ENCODE results near the gene SYNM. TPM values are rescaled to one million over a fixed set of nuclear protein-coding genes. Genes with fewer than 3 reads are reported as not detected.

The SYNM gene
- total and polyA plus RNA-seq, 7 donors: 0.69 to 1,357 (median 731) TPM

DNA sequence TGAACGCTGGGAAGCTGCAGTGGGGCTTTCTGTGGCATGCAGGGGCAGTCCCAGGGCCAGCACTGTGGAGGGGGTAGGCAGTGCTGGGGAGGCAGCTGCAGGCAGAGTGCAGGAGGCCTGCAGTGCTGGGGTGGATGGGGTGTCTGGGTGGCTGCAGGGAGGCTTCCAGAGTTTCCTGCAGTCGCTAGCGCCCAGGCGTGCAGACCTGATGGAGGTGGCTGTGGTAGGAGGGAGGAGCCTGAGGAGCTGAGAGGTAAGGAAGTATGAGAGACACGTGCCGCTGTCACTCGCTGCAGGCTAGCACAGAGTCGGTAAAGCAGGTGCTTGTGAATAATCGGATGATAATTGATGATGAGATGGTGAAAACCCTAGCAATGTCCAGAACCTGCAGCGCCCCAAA is 16.3 kb downstream of the SYNM start:
- H3K27me3 ChIP-seq: no peaks in the 10 kb centered on the region
- H3K9me3 ChIP-seq: no peaks in the 10 kb centered on the region
- peaks cover 9 to 46% (median 16%) of the 10 kb centered on the region in 4 donors for H3K36me3 ChIP-seq
- intact Hi-C loops (cut with DNase I): loop anchor here (5.0 kb wide), 1 partner anchor 91 kb away; no protein-coding TSS in a partner anchor
- peak; percentile 70 for DNase-seq
- H3K27ac ChIP-seq: peak overlapping the region; percentile 90 to 100 (median 96)
- TF ChIP-seq POLR2AphosphoS5 (IDR thresholded peaks at IDR 0.05) (peak in 2 of 4 donors; percentile 49 to 50), POLR2A (IDR thresholded peaks at IDR 0.05) (no peak)
- peaks cover 0 to 100% (median 99%) of the 10 kb centered on the region in 4 donors for H3K4me1 ChIP-seq
- WGBS, 2 donors: 85 to 94% methylated on average over 10 of the region's 10 CpGs
- H3K4me3 ChIP-seq: no peak overlapping the region

DNA sequence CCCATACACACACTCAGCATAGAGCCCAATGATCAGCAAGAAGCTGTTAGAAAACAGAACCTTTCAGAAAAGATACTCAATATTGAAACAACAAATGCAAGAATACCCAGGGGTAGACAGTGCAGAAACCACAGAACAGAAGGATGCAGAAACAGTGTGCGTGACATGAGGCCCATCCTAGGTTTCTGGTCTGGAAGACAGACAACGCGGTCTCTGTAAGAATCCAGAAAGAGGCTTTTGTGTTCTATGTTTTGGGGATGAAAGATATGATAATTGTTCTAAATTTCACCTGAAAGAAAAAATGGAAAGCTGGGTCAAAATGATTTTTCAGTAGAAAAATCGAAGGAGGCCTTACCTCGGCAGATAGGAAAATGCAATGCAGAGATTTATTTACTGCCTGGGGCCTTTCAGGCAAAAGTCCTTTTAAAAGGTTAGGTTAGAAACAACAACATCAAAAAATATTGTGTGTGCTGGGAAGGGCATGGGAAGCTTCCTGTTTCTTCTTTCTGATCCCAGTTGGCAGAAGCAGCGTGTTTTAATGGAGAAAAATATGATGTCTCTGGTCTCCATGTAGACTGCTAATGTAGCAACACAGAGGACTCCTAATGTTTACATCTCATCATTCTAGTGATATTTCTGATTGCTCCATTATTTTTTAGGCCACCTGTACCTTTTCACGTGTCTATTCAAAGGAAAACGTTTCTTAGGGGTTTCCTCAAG is 17.0 kb downstream of the SYNM start:
- no peak for DNase-seq
- Histone ChIP-seq H3K36me3 (peaks cover 9 to 46% (median 17%) of the 10 kb centered on the region in 4 donors), H3K4me1 (peaks cover 0 to 100% (median 99%) of the 10 kb centered on the region in 4 donors), H3K27me3 (no peaks in the 10 kb centered on the region), H3K9me3 (no peaks in the 10 kb centered on the region), H3K27ac (peak overlapping the region; percentile 90 to 100 (median 96)), H3K4me3 (no peak overlapping the region)
- intact Hi-C loops (cut with DNase I): loop anchor here (5.0 kb wide), 1 partner anchor 90 kb away; no protein-coding TSS in a partner anchor
- 83 to 87% methylated on average over 8 of the region's 8 CpGs for WGBS, 2 donors
- TF ChIP-seq EP300 (IDR thresholded peaks at IDR 0.05) (no peak), POLR2A (IDR thresholded peaks at IDR 0.05) (no peak), POLR2AphosphoS5 (IDR thresholded peaks at IDR 0.05) (peak in 3 of 4 donors; percentile 17 to 32 (median 26))
- TF ChIP-seq, protein P1, sequence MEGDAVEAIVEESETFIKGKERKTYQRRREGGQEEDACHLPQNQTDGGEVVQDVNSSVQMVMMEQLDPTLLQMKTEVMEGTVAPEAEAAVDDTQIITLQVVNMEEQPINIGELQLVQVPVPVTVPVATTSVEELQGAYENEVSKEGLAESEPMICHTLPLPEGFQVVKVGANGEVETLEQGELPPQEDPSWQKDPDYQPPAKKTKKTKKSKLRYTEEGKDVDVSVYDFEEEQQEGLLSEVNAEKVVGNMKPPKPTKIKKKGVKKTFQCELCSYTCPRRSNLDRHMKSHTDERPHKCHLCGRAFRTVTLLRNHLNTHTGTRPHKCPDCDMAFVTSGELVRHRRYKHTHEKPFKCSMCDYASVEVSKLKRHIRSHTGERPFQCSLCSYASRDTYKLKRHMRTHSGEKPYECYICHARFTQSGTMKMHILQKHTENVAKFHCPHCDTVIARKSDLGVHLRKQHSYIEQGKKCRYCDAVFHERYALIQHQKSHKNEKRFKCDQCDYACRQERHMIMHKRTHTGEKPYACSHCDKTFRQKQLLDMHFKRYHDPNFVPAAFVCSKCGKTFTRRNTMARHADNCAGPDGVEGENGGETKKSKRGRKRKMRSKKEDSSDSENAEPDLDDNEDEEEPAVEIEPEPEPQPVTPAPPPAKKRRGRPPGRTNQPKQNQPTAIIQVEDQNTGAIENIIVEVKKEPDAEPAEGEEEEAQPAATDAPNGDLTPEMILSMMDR (IDR thresholded peaks at IDR 0.05): no peak

DNA sequence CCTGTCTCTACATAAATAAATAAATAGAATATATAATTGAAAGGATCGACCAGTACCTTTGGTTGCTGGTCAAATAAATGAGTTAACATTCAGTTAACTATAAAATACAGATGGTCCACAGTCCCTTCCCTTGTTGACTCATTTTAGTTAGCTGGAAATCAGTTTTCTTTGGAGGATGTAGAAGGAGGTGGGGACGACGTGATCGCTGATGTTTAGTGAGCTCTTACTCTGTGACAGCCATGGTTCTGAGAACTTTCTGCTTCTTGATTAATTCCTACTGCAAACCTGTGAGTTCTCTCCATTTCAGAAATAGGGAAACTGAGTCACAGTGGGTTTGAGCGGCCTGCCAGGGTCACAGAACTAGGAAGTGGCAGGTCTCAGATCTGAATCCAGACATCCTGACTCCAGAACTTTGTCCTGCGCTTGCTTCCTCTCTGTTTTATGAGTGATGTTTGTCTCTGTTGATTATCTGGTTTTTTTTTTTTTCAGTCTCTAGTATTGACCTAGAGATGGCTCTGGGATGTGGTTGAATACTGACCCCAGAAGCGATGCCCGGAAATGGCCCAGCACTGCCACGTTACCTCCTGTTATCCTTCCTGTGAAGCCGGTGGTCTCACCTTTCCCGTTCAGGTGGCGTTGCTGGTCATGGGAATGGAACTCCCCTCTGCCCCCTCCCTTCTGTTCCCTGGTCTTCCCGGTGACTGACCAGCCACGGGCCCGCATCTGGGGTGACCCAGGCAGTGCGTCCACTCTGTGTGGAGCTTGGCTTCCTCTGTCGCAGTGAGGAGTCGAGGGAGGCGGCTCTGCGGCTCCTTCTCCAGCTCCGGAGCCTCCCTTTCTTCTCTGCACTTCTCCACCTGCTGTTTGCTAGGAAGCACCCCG is 18.2 kb downstream of the SYNM start:
- TF ChIP-seq POLR2AphosphoS5 (IDR thresholded peaks at IDR 0.05) (peak in 2 of 4 donors; percentile 2 to 37), POLR2A (IDR thresholded peaks at IDR 0.05) (peak in 1 of 2 donors; percentile 29), EP300 (IDR thresholded peaks at IDR 0.05) (no peak)
- H3K36me3 ChIP-seq: peaks cover 15 to 48% (median 23%) of the 10 kb centered on the region in 4 donors
- intact Hi-C loops (cut with DNase I): loop anchor here (5.0 kb wide), 1 partner anchor 89 kb away; no protein-coding TSS in a partner anchor
- H3K9me3 ChIP-seq: no peaks in the 10 kb centered on the region
- 35 to 65% methylated on average over 22 of the region's 22 CpGs for WGBS, 2 donors
- H3K27ac ChIP-seq: peak overlapping the region; percentile 90 to 100 (median 96)
- peak overlapping the region in 3 of 4 donors; percentile 11 to 27 (median 24) for H3K4me3 ChIP-seq
- H3K27me3 ChIP-seq: no peaks in the 10 kb centered on the region
- peak; percentile 63 for DNase-seq
- H3K4me1 ChIP-seq: peaks cover 0 to 100% (median 99%) of the 10 kb centered on the region in 4 donors

DNA sequence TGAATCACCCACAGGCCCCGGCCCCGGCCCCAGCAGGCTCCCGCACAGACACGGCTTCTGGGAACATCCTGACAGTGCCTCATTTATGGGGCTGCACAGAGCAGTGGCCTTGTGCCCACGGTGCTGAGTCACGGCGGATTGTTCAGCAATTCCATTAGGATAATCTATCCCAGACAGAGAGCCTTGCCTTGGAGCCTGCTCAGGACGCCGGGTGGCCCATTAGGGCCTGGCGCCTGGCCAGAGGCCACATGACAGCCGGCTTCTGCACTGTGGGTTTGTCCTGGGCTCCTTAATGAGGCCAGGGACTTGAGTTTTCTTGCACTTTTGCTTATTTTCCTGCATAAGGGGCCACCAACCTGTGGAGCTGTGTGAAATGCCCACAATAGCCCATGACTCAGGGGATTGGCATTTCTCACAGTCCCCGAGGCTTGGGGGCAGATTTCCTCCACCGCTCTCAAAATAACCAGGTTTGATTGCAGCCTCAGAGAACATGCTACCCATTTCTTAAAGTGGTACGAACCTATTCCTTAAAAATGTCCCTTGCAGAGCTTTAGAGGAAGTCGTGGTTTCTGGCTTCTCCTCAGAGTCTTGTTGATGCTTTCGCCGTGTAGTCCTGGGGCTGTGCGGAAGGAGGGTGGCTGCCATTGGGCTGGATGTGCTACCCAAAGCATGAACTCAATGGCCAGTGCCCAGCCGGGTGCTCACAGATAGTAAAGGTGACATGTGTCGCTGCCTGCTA is 19.0 kb downstream of the SYNM start:
- H3K27me3 ChIP-seq: no peaks in the 10 kb centered on the region
- peak; percentile 97 for DNase-seq
- 19 to 29% methylated on average over 20 of the region's 20 CpGs for WGBS, 2 donors
- TF ChIP-seq, protein P1 (IDR thresholded peaks at IDR 0.05): no peak
- TF ChIP-seq POLR2A (IDR thresholded peaks at IDR 0.05) (no peak), POLR2AphosphoS5 (IDR thresholded peaks at IDR 0.05) (peak; percentile 75 to 85 (median 82)), EP300 (IDR thresholded peaks at IDR 0.05) (peak in 2 of 4 donors; percentile 42 to 74)
- peak overlapping the region; percentile 90 to 100 (median 96) for H3K27ac ChIP-seq
- intact Hi-C loops (cut with DNase I): loop anchor here (5.0 kb wide), 1 partner anchor 88 kb away; no protein-coding TSS in a partner anchor
- H3K4me3 ChIP-seq: peak overlapping the region in 3 of 4 donors; percentile 11 to 27 (median 24)
- H3K9me3 ChIP-seq: no peaks in the 10 kb centered on the region
- H3K4me1 ChIP-seq: peaks cover 0 to 100% (median 99%) of the 10 kb centered on the region in 4 donors
- peaks cover 15 to 48% (median 29%) of the 10 kb centered on the region in 4 donors for H3K36me3 ChIP-seq

DNA sequence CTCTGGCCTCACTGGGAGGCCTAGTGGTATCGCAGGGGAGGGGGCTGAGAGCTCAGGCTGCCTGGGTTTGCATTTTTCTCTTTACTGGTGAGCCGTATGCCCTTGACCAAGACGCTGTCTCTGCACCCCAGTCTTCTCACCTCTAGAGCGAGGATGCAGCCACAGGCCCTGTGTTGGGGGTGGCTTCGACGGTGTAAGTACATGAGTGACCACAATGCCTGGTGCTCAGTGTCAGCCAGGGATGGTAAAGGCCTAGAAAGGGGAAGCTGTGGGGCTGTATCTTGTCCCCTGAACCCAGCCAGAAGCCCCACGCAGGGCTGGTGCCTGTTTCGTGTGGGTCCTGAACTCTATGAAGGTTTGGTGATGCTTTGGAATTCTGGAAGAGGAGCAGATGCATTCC is 19.8 kb downstream of the SYNM start:
- 88 to 91% methylated on average over 8 of the region's 8 CpGs for WGBS, 2 donors
- peaks cover 0 to 100% (median 99%) of the 10 kb centered on the region in 4 donors for H3K4me1 ChIP-seq

More for the DNA sequence above, 19.8 kb downstream of the SYNM start:
- Histone ChIP-seq H3K9me3 (no peaks in the 10 kb centered on the region), H3K27me3 (no peaks in the 10 kb centered on the region), H3K36me3 (peaks cover 17 to 48% (median 29%) of the 10 kb centered on the region in 4 donors), H3K27ac (peak overlapping the region; percentile 90 to 100 (median 96)), H3K4me3 (peak overlapping the region in 2 of 4 donors; percentile 24 to 27)
- no peak for TF ChIP-seq POLR2A (IDR thresholded peaks at IDR 0.05)
- TF ChIP-seq, protein P1 (IDR thresholded peaks at IDR 0.05): no peak
- no peak for TF ChIP-seq POLR2AphosphoS5 (IDR thresholded peaks at IDR 0.05)
- no peak for TF ChIP-seq EP300 (IDR thresholded peaks at IDR 0.05)
- DNase-seq: peak; percentile 66
- intact Hi-C loops (cut with DNase I): loop anchor here (5.0 kb wide), 1 partner anchor 88 kb away; no protein-coding TSS in a partner anchor
